NCI-H187 treated with DMSO at 0.1 percent for 48 hours (cell line): ENCODE data around the gene PCDHGC5.

Source experiments
- DNase-seq: peaks from one replicate; lab custom pipeline; 2025; lab: John Stamatoyannopoulos, UW

The PCDHGC5 gene

DNA sequence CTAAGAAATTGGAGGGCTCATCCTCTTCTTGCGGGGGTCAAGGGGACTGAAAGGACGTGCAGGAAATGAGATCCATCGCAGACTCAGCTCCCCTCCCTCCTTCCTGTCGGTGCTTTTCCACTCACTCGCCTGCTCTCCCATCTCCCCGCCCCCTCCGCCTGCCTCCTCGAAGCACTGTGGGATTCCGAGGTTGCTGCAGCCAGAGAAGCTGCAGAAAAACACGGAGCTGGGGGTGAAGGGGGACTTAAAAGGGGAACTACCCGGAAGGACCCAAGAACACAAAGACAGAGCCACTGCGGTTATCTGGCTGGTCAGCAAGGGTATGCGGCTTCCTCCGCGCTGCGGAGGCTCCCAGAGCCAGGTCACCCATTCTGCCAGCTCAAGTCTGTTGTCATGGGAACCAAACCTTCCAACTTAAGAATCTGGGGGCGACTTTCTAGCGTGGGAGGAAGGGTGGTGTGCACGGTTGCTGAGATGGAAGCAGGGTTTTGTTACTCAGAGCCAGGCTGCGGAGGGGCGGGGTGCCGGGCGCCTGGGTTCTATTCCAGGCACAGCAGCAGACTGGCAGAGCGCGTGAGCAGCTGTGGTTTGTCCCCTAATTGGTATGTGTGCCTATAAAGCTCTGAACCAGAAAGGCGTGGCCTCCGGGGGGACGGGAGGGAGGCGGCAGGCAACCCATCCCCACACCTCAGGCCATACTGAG is 24.9 kb downstream of the PCDHGC5 start:
- DNase-seq: peak; percentile 56

DNA sequence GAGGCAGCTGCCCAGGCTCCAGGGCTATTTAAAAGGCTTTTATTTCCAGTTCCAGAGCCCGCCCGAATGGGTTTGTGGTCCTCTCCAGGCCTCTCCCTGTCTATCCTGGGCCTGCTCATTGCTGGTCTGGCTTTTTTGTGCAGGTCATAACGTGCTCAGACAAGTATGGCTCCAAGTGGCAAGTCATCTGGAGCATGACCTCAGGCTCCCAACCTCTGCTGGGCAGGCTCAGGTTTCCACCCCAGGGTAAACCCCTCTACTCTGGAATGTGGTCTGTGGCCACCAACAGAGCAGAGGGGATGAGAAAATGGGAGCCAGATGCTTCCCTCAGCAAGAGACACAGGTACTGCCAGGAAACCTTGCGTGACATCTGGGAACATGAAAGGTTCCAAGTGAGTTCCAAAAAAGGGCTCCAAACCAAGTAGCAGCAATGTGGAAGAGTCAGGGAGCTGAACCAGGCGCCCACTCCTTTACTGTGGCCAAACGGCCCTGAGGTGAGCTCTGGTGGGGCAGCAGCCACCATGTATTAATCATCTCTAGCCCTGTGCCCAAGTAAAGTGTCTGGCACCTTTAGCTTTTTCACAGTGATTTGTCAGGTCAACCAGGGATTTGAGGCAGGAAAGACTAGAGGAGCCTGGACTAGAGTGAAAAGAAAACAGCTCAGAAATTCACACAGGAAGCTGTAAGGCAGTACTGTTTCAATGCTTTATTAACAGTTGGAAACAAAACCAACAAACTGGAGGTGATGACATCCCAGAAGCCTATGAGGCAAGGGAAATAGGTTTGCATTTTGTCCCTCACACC is 25.7 kb downstream of the PCDHGC5 start:
- no peak for DNase-seq

DNA sequence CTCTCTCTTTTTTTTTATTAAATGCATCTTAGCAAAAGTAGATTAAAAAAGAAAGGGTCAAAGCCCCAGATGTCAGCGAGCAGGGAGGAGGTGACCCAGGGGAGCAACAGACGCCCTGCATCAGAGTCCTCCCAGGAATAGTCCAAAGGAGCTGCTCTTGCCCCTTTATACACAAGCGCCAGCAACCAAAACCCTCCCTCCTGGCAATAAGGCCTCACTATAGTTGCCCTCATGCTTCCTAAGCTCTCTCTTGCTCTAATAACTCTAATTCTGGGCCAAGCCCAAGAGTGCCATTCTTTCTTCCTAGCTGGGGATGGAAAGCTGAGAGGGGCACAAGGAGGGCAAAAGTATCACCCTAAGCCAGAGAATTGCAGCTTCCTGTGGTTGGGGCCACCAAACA is 26.3 kb downstream of the PCDHGC5 start:
- DNase-seq: no peak

DNA sequence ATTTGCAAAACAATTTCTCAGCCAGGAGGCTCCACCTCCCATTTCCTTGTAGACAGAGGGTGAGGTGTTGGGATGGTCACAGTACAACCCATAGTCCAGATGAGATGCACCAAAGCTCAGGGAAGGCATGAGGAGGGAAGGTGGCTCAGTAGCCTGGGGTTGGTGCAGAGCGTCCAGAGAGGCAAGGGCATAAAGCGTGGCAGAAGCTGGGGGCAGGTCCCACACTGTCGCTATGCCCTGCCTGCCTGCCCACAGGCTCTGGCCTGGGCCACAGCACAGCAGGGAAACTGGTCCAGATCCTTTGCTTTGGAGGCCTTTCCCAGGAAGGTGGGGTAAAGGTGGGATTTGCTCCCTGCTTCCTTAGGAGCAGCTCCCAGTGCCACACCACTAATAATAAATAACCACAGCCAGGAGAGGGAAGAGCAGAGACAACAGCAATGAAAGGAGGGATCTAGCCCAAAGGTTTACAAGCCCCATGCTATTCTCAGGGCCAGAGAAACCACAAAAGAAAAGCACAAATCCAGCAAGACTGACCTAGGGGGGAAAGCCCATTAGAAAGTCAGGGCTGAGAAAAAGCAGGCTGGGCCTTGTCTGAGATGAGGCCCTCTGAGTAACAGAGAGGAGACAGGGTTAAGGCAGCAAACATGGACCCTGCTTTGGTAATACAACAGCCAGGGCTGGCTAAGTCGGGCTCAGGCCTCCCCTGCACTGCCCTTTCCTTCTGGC is 27.2 kb downstream of the PCDHGC5 start:
- no peak for DNase-seq

DNA sequence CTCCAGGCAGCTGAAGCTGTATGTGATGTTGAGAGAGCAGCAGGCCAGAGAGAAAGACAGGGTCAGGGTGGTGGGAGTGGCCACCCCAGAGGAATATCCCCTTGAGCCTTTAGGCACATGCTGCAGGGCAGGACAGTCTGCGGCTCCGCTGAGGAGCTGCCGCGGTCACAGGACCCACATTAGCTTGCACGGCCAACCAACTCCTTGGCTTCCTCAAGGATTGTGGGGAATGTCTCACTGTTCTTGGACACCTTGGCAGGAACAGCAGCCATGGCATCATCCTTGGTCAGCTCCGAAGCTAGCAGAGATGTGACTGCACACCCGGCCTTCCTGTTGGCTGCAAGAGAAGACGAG is 27.8 kb downstream of the PCDHGC5 start:
- DNase-seq: no peak

DNA sequence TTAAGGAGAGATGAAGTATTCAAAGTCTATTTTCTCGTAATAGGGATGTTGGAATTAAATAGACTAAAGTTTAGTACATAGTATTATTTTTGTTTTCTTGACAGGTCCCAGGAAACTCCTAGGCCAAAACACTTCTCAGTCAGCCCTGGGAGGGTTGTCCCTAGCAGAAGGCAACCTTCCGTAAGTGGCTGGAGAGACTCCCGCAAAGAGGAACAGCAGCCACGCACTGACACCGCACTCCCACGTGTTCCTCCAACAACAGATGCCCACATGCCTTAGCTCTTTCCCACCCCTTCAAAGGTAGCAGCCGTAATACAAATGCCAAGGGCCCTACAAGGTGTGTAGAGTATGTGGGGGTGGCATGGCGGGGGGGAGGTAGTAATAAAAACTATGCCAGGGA is 28.4 kb downstream of the PCDHGC5 start:
- DNase-seq: no peak

DNA sequence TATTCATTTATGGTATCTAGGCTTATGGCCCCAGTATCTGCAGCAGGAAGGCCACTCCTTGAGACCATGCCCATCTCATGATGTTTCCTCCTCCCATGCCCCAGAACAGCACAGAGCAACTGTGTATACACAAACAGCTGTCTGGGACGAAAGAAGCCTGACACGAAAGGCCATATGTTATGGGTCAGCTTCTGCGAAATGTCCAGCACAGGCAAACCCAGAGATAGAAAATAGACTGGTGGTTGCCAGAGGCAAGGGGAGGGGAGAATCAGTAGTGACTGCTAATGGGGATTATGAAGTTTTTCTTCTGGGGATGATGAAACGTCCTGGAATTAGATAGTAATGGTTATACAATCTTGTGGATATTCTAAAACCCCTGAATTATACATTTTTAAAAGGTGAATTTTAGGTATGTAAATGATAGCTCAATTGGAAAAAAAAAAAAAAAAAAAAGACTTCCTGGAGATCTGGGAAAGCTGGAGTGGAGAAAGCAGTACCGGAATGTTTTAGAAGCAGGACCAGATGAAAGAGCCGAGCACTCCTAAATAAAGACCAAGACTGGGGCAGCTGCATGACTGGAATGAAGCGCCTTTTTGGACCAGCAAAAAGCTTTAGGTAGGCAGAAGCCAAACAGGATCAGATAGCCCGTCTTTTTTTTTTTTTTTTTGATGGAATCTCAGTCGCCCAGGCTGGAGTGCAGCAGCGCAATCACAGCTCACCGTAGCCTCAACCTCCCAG is 29.2 kb downstream of the PCDHGC5 start:
- DNase-seq: no peak

DNA sequence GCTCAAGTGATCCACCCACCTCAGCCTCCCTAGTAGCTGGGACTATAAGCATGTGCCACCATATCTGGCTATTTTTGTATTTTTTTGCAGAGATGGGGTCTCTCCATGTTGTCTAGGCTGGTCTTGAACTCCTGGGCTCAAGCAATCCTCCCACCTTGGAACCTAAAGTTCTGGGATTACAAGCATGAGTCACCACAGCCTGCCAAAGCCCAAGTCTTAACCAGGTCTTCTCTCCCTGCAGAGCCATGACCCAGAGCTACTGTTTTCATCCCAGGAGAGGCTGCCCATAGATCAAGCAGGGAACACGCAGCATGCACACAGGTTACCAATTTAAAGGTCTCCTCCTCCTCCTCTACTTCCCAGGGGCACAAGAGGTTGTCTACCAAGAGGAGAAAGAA is 29.7 kb downstream of the PCDHGC5 start:
- no peak for DNase-seq

DNA sequence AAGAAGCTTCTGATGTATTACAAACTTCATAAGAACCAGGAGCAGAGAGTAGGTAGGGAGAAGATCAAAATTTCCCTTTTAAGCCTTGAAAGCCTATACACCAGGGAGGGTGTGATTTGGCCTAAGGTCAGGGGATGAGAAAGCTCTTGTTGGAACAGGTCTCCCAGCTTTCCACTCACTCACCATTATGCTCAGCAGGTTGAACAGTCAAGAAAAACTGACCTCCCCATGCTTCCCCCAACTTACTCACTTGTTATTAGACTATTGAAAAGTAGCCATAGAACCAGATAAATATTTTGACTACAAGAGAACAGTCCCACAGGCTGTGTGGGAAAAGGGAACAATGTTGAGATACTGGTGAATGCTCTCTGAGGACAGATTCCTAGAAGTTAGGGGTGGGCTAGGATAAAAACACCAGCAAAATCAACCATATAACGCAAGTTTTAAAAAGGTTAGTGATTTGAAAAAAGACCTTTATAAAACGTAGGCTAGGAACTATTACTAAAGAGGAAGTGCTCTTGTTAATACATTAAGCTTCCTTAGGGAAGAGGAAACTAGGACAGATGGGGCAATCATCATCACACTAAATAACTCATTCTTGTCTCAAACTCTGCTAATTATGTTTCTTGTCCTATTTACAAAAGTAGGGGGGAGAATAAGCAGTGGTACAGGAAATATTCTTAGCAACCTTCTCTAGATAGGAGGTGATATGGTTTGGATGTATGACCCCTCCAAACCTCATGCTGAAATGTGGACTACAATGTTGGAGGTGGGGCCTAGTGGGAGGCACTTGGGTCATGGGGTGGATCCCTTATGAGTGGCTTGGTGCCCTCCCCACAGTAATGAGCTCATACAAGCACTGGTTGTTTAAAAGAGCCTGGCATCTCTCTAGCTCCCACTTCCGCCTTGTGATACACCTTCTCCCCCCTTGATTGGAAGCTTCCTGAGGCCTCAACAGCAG is 31.0 kb downstream of the PCDHGC5 start:
- no peak for DNase-seq

DNA sequence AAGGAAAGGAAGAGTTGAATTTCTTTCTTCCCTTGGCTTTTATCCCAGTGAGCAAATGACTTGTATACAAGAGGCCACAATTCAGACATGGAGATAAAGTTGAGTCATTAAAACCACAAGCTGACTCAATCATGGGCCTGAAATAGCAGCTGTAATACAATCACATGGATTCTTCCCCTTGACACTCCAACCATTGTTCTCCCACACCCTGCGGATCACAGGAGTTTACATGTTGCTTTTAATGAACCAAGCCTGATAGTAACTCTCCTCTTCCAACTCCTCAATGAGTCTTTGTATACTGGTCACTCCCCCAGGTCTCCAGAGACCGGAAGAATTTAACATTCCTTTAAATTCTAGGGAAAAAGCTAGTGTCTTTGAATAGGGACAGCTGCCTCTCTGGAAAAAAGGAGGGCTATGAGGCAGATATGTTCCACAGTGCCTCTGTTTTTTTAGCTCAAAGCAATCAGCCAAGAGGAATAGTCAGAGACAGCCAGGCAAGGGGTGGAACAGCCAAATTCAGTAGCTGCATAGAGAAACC is 32.4 kb downstream of the PCDHGC5 start:
- no peak for DNase-seq

DNA sequence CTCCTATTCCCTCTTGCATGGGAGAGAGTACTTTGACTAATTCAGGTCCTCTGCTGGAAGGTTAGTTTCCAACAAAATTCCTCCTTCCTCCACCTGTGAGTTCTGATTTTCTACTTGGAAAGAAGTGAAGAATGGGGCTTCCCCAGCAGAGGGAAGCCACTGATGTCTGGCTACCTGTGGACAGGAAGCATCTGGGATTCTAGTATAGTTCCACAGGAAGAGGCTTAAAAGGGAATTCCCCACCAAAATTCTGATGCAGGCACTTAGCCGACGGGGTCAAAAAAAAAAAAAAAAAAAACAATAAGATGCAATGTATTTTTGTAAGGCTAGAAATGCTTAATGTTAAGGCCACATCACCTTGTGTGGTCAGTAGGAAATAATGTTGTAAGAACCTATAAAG is 33.4 kb downstream of the PCDHGC5 start:
- no peak for DNase-seq

DNA sequence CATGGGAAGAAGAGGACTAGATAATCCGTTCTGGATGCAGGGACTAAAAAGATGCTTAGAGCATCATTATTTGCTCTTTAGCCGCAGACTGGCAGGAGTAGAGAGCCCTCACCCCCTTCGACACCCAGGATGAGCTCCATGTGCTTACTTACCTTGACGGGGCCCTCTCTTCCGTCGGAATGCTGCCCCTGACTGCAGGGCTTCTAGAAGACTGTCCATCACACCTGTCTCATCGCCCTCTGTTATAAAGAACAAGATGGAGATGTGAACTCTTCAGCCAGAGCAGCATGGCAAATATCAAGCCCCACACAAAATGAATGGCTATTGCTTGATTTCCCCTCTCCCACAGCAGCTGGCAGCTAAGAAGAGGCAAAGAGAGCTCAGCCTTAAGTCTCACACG is 35.1 kb downstream of the PCDHGC5 start:
- no peak for DNase-seq

DNA sequence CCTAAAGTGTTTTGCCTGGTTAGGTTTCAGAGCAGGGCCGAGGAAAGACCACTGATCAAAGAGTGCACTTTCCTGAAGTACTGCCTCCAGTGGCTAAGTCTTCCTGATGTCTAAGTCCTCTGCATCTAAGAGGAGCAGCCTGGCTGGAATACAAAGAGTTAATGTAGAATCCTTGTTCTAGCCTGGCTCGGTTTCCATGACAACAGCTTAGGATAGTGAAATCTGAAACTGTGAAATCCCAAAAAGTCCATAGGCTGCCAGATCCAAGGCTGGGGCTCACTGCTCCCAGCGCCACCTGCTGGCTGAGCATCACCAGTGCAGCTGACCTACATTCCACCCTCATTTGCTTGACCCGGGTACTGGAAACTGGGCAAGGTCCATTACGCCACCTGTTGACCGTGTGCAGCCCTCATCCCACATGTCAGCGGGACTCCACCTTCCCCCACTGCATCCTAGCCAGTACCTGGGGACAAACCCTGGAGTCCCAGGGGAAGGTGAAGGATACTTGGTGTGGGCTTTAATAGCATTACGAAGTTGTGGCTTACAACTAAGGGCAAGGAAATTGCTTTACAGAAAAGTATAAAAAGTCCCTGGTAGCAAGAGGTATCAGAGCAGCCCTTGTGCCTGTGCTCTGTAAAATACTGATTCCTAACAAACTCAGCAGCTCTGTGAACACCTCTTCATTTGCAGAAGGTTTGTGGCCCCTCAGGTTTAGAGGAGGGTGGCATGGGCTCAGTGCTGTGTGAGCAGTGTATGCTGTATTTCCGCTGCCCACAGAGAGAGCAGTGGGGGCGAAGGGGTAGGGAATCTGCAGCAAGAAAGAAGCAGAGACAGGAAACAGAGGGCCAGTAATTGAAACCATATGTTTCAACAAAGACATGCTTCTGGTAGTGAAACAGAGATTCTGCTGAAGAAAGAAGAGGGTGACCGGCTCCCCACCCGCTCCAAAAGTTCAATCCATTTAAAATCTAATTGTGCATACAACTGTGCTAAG is 36.0 kb downstream of the PCDHGC5 start:
- DNase-seq: peak; percentile 13

DNA sequence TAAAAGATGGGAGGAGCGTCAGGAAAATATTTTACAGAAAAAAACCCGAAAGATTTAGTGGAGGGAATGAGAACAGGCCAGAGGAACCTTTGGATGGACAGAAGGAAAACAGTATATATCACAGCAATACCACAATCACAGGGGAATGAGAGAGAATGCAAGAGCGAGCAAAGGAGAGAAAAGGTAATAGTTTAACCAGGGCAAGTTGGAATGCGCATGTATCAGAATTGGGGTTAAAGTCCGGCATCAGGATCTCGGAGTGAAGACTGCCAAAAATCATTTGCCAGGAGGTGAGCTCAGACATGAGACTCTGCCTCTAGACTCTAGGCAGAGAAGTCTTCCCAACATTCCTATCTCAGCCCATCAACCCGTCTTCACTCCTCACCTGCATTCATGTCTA is 36.8 kb downstream of the PCDHGC5 start:
- no peak for DNase-seq

DNA sequence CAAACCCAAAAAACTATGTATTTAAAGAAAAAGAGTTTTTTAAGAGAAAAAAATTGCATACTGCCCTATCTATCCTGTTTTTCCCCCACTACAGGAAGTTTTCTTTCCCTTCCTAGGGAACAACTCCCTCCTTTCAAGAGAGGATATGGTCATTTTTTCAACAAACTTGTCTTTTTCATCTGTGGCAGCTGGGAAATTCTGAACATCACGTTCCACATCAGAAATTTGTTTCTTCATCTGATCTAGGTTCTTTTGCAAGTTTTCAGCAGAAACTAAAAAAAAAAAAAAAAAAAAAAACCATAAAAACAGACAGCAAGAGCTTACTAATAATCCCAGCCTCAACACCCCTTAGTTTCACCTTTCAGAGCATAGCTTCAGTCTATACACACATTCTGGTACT is 38.5 kb downstream of the PCDHGC5 start:
- no peak for DNase-seq

DNA sequence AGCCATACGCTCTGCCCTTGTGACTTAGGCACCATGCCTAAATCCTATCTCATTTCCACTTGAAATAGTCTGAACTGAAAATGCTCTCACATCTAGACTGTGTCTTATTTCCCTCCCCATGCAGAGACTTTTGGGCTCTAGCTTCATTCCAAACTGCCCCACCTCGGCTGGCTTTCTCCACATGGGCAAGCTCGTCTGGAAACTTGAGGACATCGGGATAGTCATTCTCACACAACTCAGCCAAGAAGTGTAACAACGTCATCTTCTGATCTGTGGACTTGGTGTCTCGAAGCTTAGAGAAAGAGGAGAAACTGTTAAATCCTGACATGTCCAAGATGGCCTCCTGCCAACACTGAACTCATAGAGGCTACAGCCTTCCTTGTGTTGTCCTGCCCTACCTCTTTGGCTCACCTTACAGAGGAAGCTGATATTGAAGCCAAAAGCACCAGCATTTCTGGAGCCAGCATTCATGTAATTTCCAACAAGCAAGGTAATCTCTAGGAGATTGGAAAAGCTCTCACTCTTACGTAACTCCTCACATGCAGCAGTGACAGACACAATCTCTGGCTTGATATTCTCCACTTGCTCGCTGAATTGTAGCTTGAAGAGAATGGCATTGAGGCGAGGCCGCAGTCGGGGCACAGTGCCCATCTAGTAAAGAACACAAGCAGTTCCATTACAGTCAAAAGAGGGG is 39.6 kb downstream of the PCDHGC5 start:
- DNase-seq: no peak

DNA sequence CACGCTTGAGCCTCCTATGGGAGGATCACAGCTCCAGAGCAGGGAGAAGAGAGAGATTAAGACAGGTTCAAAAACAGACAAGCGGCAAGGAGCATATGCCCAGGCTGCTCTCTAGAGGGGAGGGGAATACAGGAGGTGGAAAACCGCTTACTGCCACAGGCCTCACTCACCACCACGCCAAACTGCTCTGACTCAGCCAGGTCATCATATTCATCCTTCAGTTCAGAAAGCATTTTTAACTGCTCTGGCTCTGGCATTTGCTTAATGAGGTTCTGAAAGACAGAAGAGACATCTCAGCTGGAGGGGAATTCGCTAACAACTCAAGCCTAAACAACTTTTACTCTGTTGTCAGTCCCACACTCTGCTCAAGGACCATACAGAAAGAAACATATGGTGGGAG is 40.1 kb downstream of the PCDHGC5 start:
- DNase-seq: no peak

DNA sequence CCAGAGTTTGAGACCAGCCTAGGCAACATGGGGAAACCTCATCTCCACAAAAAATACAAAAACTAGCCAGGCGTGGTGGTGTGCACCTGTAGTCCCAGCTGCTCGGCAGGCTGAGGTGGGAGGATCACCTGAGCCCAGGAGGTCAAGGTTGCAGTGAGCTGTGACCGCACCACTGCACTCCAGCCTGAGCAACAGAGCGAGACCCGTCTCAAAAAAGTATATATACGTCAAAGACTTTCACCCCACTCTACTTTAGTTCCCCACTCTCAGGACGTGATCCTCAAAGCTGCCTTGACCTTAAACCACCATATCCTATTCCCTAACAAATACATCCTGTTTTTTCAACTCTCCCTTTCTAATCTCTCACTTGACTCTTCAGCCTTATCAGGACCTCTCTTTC is 41.0 kb downstream of the PCDHGC5 start:
- DNase-seq: no peak

DNA sequence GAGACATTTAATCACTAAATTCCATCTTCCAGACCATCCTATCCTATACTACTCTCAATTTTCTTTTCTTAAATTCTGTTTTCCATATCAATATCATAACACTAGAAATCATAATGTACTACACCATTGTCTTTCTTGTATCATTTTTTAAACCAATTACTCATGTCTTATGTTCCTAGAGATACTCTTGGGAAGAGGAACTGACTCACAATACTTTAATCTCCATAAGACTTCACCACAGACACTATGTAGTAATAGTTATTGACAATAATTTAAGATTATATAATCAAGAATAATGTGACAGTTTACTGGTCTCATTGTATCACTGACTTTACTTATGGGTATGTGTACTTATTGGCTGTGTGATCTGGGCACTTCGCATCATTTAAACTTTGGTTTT is 43.8 kb downstream of the PCDHGC5 start:
- DNase-seq: no peak
